ENCODE data around the gene EDN3.

The EDN3 gene

DNA sequence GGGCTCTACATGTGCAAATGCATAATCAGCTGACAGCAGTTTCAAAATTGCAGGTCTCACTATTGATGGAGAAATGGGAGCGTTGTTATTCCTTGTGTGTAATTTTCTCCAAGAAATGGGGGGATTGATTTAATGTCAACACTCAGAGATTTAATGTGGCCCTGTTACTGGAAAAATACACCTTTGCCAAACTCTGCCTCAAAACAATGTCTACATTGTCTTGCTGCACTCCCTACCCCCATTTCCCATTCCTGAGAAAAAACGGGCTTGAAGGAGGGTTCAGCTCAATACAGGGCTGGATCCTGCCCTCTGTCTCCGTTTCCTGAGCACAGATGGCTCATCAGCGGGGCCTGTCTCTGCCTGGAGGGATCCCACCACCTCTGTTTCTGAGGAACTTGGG lies 18.4 kb downstream of the EDN3 start:
- DNase-seq (ENCODE audit: low read depth) = no peak
- TF ChIP-seq, protein P1, sequence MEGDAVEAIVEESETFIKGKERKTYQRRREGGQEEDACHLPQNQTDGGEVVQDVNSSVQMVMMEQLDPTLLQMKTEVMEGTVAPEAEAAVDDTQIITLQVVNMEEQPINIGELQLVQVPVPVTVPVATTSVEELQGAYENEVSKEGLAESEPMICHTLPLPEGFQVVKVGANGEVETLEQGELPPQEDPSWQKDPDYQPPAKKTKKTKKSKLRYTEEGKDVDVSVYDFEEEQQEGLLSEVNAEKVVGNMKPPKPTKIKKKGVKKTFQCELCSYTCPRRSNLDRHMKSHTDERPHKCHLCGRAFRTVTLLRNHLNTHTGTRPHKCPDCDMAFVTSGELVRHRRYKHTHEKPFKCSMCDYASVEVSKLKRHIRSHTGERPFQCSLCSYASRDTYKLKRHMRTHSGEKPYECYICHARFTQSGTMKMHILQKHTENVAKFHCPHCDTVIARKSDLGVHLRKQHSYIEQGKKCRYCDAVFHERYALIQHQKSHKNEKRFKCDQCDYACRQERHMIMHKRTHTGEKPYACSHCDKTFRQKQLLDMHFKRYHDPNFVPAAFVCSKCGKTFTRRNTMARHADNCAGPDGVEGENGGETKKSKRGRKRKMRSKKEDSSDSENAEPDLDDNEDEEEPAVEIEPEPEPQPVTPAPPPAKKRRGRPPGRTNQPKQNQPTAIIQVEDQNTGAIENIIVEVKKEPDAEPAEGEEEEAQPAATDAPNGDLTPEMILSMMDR (conservative IDR thresholded peaks at IDR 0.05; ENCODE audit: low read length) = no peak
- H3K4me3 ChIP-seq (ENCODE audit: low read length) = no peak overlapping the region

DNA sequence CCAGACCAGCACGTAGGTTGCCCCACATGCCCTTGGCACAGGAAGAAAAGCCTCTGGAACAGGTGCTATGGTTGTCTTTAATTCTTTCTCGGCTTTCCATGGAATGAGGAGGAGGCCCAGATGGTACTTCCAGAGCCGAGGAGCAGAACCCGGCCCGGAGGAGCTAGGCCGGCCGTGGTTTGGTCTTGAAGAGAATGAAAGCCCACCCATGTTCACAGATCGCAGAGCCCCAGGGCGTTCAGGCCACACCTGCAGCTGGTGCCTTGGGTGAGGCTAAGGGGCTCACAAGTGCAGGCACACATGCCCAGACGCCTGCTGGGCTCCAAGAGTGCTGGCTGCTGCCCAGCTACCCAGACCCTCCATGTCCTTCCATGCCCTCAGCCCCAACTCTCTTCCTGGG lies 20.0 kb downstream of the EDN3 start:
- DNase-seq (ENCODE audit: low read depth) = no peak
- TF ChIP-seq, protein P1 (conservative IDR thresholded peaks at IDR 0.05; ENCODE audit: low read length) = no peak
- no peak overlapping the region for H3K4me3 ChIP-seq (ENCODE audit: low read length)

DNA sequence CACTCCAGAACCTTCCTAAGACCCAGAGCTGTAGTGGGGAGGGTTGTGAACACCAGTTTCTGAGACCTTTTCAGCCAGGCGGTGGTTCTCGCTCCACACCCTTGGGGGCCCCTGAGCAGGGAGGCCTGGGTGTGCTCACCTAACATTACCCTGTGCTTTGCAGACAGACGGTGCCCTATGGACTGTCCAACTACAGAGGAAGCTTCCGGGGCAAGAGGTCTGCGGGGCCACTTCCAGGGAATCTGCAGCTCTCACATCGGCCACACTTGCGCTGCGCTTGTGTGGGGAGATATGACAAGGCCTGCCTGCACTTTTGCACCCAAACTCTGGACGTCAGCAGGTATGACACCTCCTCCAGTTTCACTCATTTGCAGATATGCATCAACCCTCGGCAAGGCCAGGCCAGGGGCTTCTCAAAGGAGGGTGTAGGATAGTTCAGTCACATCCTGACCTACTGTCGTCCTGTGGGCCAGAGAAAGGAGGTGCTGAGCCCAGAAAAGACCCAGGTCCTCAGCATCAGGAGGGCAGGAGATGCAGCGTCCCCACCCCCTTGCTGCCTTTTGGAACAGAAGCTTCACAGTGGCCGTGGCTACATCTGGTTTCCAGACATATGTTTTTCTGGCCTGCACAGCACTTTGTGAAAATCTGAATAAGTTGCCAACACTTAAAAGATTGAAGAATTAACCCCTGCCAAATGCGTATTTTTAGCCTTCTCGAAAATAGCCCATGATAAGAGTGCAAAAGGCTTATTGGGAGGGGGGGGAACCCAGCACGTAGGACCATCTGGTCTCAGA lies 20.6 kb downstream of the EDN3 start:
- TF ChIP-seq, protein P1 (conservative IDR thresholded peaks at IDR 0.05; ENCODE audit: low read length) = no peak
- H3K4me3 ChIP-seq (ENCODE audit: low read length) = no peak overlapping the region
- no peak for DNase-seq (ENCODE audit: low read depth)

DNA sequence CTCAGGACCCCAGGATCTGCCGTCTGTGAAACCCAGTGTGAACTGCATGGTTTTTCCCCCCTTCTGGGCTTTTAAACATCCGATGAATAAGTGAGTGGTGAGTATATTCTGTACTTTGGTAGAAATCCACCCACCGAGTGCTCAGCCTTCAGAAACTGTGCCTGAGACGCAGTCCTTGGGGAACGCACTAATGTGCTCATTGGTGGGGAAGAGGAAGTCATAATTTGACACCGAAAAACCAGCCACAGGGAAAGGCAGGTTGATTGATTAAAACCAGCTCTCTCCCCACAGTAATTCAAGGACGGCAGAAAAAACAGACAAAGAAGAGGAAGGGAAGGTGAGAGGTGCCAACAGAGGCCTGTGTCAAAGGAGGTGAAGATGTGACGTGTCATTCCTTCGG lies 21.7 kb downstream of the EDN3 start:
- no peak overlapping the region for H3K4me3 ChIP-seq (ENCODE audit: low read length)
- DNase-seq (ENCODE audit: low read depth) = no peak
- TF ChIP-seq, protein P1 (conservative IDR thresholded peaks at IDR 0.05; ENCODE audit: low read length) = no peak

DNA sequence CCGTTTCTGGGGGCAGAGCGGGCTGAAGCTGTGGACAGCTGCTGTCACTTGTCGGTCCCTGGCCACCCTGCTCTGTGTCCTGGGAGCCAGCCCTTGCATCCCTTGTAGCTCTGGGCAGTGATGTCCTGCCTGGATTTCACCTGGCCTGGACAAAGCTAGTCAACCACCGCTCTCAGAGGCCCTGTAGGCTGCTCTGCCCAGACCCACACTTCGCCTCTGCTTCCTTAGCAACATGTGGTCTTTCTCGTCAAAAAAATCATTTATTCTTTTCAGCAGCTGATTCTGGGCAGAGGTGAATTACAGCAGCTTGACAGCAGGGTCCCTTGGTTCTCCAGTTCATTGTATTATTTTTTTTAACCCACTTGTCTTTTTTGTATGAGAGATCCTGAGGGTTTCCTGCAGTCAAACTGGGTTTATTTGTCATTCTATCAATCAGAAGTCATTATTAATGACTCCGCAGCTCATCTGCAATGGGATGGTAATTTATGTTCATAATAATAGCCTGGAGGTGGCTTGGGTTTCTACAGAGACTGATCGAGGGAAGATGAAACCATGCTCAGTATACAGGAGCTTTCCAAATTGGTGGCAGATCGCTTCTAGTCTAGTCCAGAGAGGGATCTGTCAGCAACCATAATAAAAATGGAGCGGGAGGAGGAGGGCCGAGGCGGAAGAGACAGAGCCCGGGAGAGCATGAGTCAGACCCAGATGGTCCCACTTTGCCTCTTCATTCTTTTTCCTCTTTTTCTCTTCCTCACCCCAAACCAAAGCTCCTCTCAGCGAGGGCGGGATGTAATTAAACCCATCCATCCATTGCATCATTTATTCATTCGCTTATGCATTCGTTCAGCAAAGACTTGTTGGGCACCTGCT lies 22.4 kb downstream of the EDN3 start:
- TF ChIP-seq, protein P1 (conservative IDR thresholded peaks at IDR 0.05; ENCODE audit: low read length) = no peak
- DNase-seq (ENCODE audit: low read depth) = peak; percentile 18
- no peak overlapping the region for H3K4me3 ChIP-seq (ENCODE audit: low read length)

DNA sequence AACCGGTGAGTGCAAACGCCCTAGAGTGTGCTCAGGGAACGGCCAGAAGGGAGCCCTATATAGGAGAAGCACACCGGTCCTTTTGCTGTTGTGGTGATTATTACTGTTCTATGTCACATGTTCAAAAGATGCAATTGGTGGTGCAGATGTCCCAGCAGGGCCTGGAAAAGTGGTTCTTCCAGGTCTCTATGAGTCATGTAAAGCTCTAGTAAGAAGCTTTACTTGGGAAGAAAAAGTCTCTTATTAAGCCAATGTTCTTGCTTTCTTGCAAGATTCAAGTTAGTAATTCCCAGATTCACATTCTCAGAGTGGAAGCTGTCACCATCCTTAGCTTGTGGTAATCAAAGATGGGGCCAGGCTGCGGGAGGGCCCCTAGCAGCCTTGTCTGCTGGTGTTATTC lies 23.3 kb downstream of the EDN3 start:
- DNase-seq (ENCODE audit: low read depth) = no peak
- no peak overlapping the region for H3K4me3 ChIP-seq (ENCODE audit: low read length)
- TF ChIP-seq, protein P1 (conservative IDR thresholded peaks at IDR 0.05; ENCODE audit: low read length) = no peak

Measured in AG10803 (cell line).